Measurements from ENCODE around the gene EPHB1.

Gene EPHB1

DNA sequence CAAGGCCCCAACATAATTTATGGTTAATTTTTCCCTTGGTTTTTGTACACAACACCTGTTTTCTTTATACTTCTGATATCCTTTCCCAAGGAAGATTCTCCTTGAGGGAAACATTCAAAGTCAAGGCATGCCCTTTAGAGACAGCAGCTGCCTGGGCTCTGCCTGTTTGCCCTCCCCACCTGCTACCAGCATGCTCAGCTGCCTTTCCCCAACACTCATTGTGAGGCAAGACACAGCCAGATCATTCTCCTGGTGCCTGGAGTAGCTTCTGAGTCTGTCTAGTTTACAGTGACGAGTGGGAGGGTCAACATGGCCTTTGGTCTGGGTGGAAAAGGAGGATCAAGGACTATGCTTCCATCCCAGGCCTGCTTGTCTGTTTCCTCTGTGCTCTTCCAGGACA lies 132.5 kb downstream of the EPHB1 start:
- Histone ChIP-seq H3K36me3 (replicated peaks in 1 of 2; ENCODE audit: control insufficient read depth in 2 of 2, insufficient read depth in 2 of 2, low read length in 2 of 2) (no peaks in the 10 kb centered on the region), H4K8ac (ENCODE audit: low read depth, low read length) (no peak overlapping the region), H4K91ac (ENCODE audit: low read depth, low read length, poor library complexity) (no peak overlapping the region), H3K23ac (ENCODE audit: low read depth, low read length, poor library complexity) (no peak overlapping the region), H2AFZ (ENCODE audit: low read length) (no peak overlapping the region), H3K9me3 (replicated peaks in 1 of 2; ENCODE audit: control insufficient read depth in 2 of 2, insufficient read depth in 1 of 2, low read depth in 1 of 2, low read length in 2 of 2) (peaks cover 0 to 3% of the 10 kb centered on the region in 2 donors), H3K4me1 (ENCODE audit: control insufficient read depth in 2 of 2, insufficient read depth in 1 of 2, low read depth in 1 of 2, low read length in 2 of 2) (no peaks in the 10 kb centered on the region), H3K27me3 (ENCODE audit: control insufficient read depth in 3 of 3, insufficient read depth in 3 of 3, low read depth in 1 of 3, low read length in 3 of 3) (no peaks in the 10 kb centered on the region), H3K9ac (ENCODE audit: low read depth, low read length, poor library complexity) (no peak overlapping the region), H3K14ac (ENCODE audit: low read length) (no peak overlapping the region), H3K79me1 (ENCODE audit: low read depth, low read length) (no peaks in the 10 kb centered on the region), H2BK15ac (ENCODE audit: low read length) (no peak overlapping the region), H3K4me2 (ENCODE audit: insufficient read depth, low read length, poor library complexity, severe bottlenecking) (no peak overlapping the region), H3K4me3 (ENCODE audit: low read length in 2 of 2) (peak overlapping the region in 1 of 2 donors; percentile 23), H3K18ac (ENCODE audit: low read length) (no peak overlapping the region), H2BK12ac (ENCODE audit: low read length) (no peak overlapping the region), H3K27ac (replicated peaks; ENCODE audit: low read length) (no peak overlapping the region), H3K4ac (ENCODE audit: low read length) (no peak overlapping the region), H2BK5ac (ENCODE audit: low read length) (no peak overlapping the region), H2BK120ac (ENCODE audit: low read depth, low read length) (no peak overlapping the region), H2AK5ac (ENCODE audit: low read depth, low read length) (no peak overlapping the region)
- WGBS, 2 donors (ENCODE audit: extremely low coverage in 2 of 2, insufficient read length in 2 of 2, insufficient replicate concordance in 1 of 2): no CpG with 5 or more reads among the region's 1 CpG
- no peak for DNase-seq (ENCODE audit: low spot score)

DNA sequence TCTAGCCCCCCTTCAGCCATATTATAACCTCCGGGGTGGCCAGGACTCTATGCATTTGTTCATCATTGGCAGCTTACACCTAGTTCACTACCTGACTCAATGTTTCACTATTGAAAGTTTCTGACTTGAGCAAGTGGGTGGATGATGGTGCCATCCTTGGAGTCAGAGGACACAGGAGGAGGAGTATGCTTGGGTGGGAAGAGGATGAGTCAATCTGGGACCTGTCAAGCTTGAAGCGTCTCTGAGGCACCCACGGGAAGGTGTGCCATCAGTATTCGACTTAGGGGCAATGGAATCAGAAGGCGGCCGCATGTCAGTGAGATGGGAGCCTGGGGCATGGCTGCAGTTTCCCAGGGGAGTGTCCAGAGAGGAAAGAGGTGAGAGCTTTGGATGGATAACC lies 133.3 kb downstream of the EPHB1 start:
- Histone ChIP-seq H3K4me3 (ENCODE audit: low read length in 2 of 2) (no peak overlapping the region), H3K27me3 (ENCODE audit: control insufficient read depth in 3 of 3, insufficient read depth in 3 of 3, low read depth in 1 of 3, low read length in 3 of 3) (no peaks in the 10 kb centered on the region), H3K14ac (ENCODE audit: low read length) (no peak overlapping the region), H3K4me2 (ENCODE audit: insufficient read depth, low read length, poor library complexity, severe bottlenecking) (no peak overlapping the region), H2BK12ac (ENCODE audit: low read length) (no peak overlapping the region), H2BK5ac (ENCODE audit: low read length) (no peak overlapping the region), H4K91ac (ENCODE audit: low read depth, low read length, poor library complexity) (no peak overlapping the region), H2AFZ (ENCODE audit: low read length) (no peak overlapping the region), H4K8ac (ENCODE audit: low read depth, low read length) (no peak overlapping the region), H3K23ac (ENCODE audit: low read depth, low read length, poor library complexity) (no peak overlapping the region), H3K4ac (ENCODE audit: low read length) (no peak overlapping the region), H3K79me1 (ENCODE audit: low read depth, low read length) (no peaks in the 10 kb centered on the region), H2AK5ac (ENCODE audit: low read depth, low read length) (no peak overlapping the region), H3K9ac (ENCODE audit: low read depth, low read length, poor library complexity) (no peak overlapping the region), H3K4me1 (ENCODE audit: control insufficient read depth in 2 of 2, insufficient read depth in 1 of 2, low read depth in 1 of 2, low read length in 2 of 2) (no peaks in the 10 kb centered on the region), H3K18ac (ENCODE audit: low read length) (no peak overlapping the region), H2BK15ac (ENCODE audit: low read length) (no peak overlapping the region), H3K36me3 (replicated peaks in 1 of 2; ENCODE audit: control insufficient read depth in 2 of 2, insufficient read depth in 2 of 2, low read length in 2 of 2) (no peaks in the 10 kb centered on the region), H3K9me3 (replicated peaks in 1 of 2; ENCODE audit: control insufficient read depth in 2 of 2, insufficient read depth in 1 of 2, low read depth in 1 of 2, low read length in 2 of 2) (peaks cover 0 to 3% of the 10 kb centered on the region in 2 donors), H2BK120ac (ENCODE audit: low read depth, low read length) (no peak overlapping the region), H3K27ac (replicated peaks; ENCODE audit: low read length) (no peak overlapping the region)
- DNase-seq (ENCODE audit: low spot score): no peak
- WGBS, 2 donors (ENCODE audit: extremely low coverage in 2 of 2, insufficient read length in 2 of 2, insufficient replicate concordance in 1 of 2): no CpG with 5 or more reads among the region's 6 CpGs

DNA sequence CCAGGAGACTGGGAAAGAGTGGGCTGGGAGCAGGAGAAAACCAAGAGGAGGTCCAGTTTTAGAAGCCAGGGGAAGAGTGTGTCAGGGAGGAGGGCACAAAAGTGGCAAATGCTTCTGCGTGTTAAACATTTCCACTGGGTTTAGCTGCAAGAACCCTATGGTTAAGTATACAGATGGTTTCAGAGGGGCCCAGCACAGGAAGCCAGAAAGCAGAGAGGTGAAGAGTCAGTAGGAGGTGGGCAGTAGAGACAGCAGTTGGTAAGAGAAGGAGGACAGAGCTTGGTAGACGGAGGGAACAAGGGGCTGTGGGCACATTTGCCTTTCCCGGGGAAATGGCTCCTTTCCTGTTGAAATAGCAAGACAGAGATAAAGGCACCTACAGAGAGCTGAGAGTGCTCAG lies 133.8 kb downstream of the EPHB1 start:
- H4K91ac ChIP-seq (ENCODE audit: low read depth, low read length, poor library complexity): no peak overlapping the region
- no peaks in the 10 kb centered on the region for H3K79me1 ChIP-seq (ENCODE audit: low read depth, low read length)
- H2BK12ac ChIP-seq (ENCODE audit: low read length): no peak overlapping the region
- H3K9me3 ChIP-seq (replicated peaks in 1 of 2; ENCODE audit: control insufficient read depth in 2 of 2, insufficient read depth in 1 of 2, low read depth in 1 of 2, low read length in 2 of 2): peaks cover 0 to under 1% of the 10 kb centered on the region in 2 donors
- H3K18ac ChIP-seq (ENCODE audit: low read length): no peak overlapping the region
- H2BK15ac ChIP-seq (ENCODE audit: low read length): no peak overlapping the region
- H3K27me3 ChIP-seq (ENCODE audit: control insufficient read depth in 3 of 3, insufficient read depth in 3 of 3, low read depth in 1 of 3, low read length in 3 of 3): no peaks in the 10 kb centered on the region
- H3K27ac ChIP-seq (replicated peaks; ENCODE audit: low read length): no peak overlapping the region
- H3K4me1 ChIP-seq (ENCODE audit: control insufficient read depth in 2 of 2, insufficient read depth in 1 of 2, low read depth in 1 of 2, low read length in 2 of 2): peaks cover 0 to 3% of the 10 kb centered on the region in 2 donors
- no peak overlapping the region for H2AFZ ChIP-seq (ENCODE audit: low read length)
- no peak overlapping the region for H3K23ac ChIP-seq (ENCODE audit: low read depth, low read length, poor library complexity)
- H3K4me2 ChIP-seq (ENCODE audit: insufficient read depth, low read length, poor library complexity, severe bottlenecking): no peak overlapping the region
- H3K4ac ChIP-seq (ENCODE audit: low read length): no peak overlapping the region
- H4K8ac ChIP-seq (ENCODE audit: low read depth, low read length): no peak overlapping the region
- no CpG with 5 or more reads among the region's 3 CpGs for WGBS, 2 donors (ENCODE audit: extremely low coverage in 2 of 2, insufficient read length in 2 of 2, insufficient replicate concordance in 1 of 2)
- no peak overlapping the region for H3K9ac ChIP-seq (ENCODE audit: low read depth, low read length, poor library complexity)
- no peak overlapping the region for H2AK5ac ChIP-seq (ENCODE audit: low read depth, low read length)
- no peak overlapping the region for H3K4me3 ChIP-seq (ENCODE audit: low read length in 2 of 2)
- no peak overlapping the region for H2BK120ac ChIP-seq (ENCODE audit: low read depth, low read length)
- no peaks in the 10 kb centered on the region for H3K36me3 ChIP-seq (replicated peaks in 1 of 2; ENCODE audit: control insufficient read depth in 2 of 2, insufficient read depth in 2 of 2, low read length in 2 of 2)
- DNase-seq (ENCODE audit: low spot score): no peak
- H3K14ac ChIP-seq (ENCODE audit: low read length): no peak overlapping the region
- no peak overlapping the region for H2BK5ac ChIP-seq (ENCODE audit: low read length)

DNA sequence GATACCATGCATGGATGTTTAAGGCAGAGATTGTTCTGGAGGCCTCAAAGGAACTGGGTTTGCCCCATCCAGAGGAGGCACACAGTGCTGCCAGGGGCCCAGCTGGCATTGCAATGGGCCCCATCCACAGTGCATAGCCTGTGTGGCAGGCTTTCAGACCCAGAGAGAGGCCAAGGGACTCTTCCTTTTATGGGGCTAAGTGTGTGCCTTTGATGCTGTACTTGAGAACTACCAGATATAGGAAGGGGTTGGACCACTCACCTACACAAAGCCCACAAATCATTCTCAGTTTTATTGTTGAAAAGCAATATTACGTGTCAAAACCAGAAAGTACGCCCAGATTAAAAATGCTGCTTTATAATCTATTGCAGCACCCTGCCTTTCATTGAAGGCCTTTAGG lies 134.9 kb downstream of the EPHB1 start:
- Histone ChIP-seq H2BK5ac (ENCODE audit: low read length) (no peak overlapping the region), H3K4me3 (ENCODE audit: low read length in 2 of 2) (no peak overlapping the region), H3K18ac (ENCODE audit: low read length) (no peak overlapping the region), H3K23ac (ENCODE audit: low read depth, low read length, poor library complexity) (no peak overlapping the region), H3K27me3 (ENCODE audit: control insufficient read depth in 3 of 3, insufficient read depth in 3 of 3, low read depth in 1 of 3, low read length in 3 of 3) (no peaks in the 10 kb centered on the region), H3K9me3 (replicated peaks in 1 of 2; ENCODE audit: control insufficient read depth in 2 of 2, insufficient read depth in 1 of 2, low read depth in 1 of 2, low read length in 2 of 2) (no peaks in the 10 kb centered on the region), H4K8ac (ENCODE audit: low read depth, low read length) (no peak overlapping the region), H3K9ac (ENCODE audit: low read depth, low read length, poor library complexity) (no peak overlapping the region), H3K4ac (ENCODE audit: low read length) (no peak overlapping the region), H2BK120ac (ENCODE audit: low read depth, low read length) (no peak overlapping the region), H3K27ac (replicated peaks; ENCODE audit: low read length) (no peak overlapping the region), H3K36me3 (replicated peaks in 1 of 2; ENCODE audit: control insufficient read depth in 2 of 2, insufficient read depth in 2 of 2, low read length in 2 of 2) (no peaks in the 10 kb centered on the region), H2BK12ac (ENCODE audit: low read length) (no peak overlapping the region), H4K91ac (ENCODE audit: low read depth, low read length, poor library complexity) (no peak overlapping the region), H2AFZ (ENCODE audit: low read length) (no peak overlapping the region), H3K4me1 (ENCODE audit: control insufficient read depth in 2 of 2, insufficient read depth in 1 of 2, low read depth in 1 of 2, low read length in 2 of 2) (peaks cover 0 to 9% of the 10 kb centered on the region in 2 donors), H3K14ac (ENCODE audit: low read length) (no peak overlapping the region), H3K79me1 (ENCODE audit: low read depth, low read length) (no peaks in the 10 kb centered on the region), H2AK5ac (ENCODE audit: low read depth, low read length) (no peak overlapping the region), H3K4me2 (ENCODE audit: insufficient read depth, low read length, poor library complexity, severe bottlenecking) (no peak overlapping the region), H2BK15ac (ENCODE audit: low read length) (no peak overlapping the region)
- no CpG with 5 or more reads among the region's 2 CpGs for WGBS, 2 donors (ENCODE audit: extremely low coverage in 2 of 2, insufficient read length in 2 of 2, insufficient replicate concordance in 1 of 2)
- no peak for DNase-seq (ENCODE audit: low spot score)
